ENCODE data around the gene SPPL2C.

SPPL2C gene

DNA sequence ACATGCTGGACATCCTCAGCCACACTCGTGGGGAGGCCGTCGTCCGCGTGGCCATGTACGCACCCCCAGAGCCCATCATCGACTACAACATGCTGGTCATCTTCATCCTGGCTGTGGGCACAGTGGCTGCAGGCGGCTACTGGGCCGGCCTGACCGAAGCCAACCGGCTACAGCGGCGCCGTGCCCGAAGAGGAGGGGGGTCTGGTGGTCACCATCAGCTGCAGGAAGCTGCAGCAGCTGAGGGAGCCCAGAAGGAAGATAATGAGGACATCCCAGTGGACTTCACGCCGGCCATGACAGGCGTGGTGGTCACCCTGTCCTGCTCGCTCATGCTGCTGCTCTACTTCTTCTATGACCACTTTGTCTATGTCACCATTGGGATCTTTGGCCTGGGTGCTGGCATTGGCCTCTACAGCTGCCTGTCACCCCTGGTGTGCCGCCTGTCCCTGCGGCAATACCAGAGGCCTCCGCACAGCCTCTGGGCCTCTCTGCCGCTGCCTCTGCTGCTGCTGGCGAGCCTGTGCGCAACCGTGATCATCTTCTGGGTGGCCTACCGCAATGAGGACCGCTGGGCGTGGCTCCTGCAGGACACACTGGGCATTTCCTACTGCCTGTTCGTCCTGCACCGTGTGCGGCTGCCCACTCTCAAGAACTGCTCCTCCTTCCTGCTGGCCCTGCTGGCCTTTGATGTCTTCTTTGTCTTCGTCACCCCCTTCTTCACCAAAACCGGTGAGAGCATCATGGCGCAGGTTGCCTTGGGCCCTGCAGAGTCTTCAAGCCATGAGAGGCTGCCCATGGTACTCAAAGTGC is 900 bp downstream of the SPPL2C start:
- no peaks in the 10 kb centered on the region for H3K9me3 ChIP-seq (ENCODE audit: severe bottlenecking)
- H3K36me3 ChIP-seq (ENCODE audit: low read depth): no peaks in the 10 kb centered on the region
- H3K4me1 ChIP-seq (ENCODE audit: insufficient read depth, poor library complexity, severe bottlenecking): no peaks in the 10 kb centered on the region
- TF ChIP-seq CTCF (IDR thresholded peaks at IDR 0.05; ENCODE audit: poor library complexity, severe bottlenecking): no peak
- no peak for ATAC-seq (ENCODE audit: low read depth)
- no peaks in the 10 kb centered on the region for H3K27me3 ChIP-seq (ENCODE audit: insufficient read depth, poor library complexity, severe bottlenecking)
- no peak for DNase-seq (ENCODE audit: low spot score)
- no peak overlapping the region for H3K27ac ChIP-seq (ENCODE audit: poor library complexity, severe bottlenecking)
- no peak overlapping the region for H3K4me3 ChIP-seq (ENCODE audit: severe bottlenecking)

DNA sequence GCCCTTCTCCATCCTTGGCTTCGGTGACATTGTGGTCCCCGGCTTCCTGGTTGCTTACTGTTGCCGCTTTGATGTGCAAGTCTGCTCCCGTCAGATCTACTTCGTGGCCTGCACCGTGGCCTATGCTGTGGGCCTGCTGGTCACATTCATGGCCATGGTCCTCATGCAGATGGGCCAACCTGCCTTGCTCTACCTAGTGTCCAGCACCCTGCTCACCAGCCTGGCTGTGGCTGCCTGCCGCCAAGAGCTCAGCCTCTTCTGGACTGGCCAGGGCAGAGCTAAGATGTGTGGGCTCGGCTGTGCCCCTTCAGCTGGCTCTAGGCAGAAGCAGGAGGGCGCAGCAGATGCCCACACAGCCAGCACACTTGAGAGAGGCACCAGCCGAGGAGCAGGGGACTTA is 1.5 kb downstream of the SPPL2C start:
- no peak for ATAC-seq (ENCODE audit: low read depth)
- H3K4me3 ChIP-seq (ENCODE audit: severe bottlenecking): no peak overlapping the region
- H3K4me1 ChIP-seq (ENCODE audit: insufficient read depth, poor library complexity, severe bottlenecking): no peaks in the 10 kb centered on the region
- DNase-seq (ENCODE audit: low spot score): no peak
- no peaks in the 10 kb centered on the region for H3K27me3 ChIP-seq (ENCODE audit: insufficient read depth, poor library complexity, severe bottlenecking)
- H3K9me3 ChIP-seq (ENCODE audit: severe bottlenecking): no peaks in the 10 kb centered on the region
- TF ChIP-seq CTCF (IDR thresholded peaks at IDR 0.05; ENCODE audit: poor library complexity, severe bottlenecking): no peak
- no peak overlapping the region for H3K27ac ChIP-seq (ENCODE audit: poor library complexity, severe bottlenecking)
- no peaks in the 10 kb centered on the region for H3K36me3 ChIP-seq (ENCODE audit: low read depth)

DNA sequence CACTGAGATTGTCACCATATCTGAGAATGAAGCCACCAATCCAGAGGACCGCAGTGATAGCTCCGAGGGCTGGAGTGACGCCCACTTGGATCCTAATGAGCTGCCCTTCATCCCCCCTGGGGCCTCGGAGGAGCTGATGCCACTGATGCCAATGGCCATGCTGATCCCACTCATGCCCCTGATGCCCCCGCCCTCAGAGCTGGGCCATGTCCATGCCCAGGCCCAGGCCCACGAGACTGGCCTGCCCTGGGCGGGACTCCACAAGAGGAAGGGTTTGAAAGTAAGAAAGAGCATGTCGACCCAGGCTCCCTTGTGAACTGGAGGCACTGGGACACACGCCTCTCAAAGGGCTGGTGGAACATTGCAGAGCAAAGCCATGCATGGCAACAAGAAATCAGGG is 2.0 kb downstream of the SPPL2C start:
- H3K4me1 ChIP-seq (ENCODE audit: insufficient read depth, poor library complexity, severe bottlenecking): no peaks in the 10 kb centered on the region
- H3K27me3 ChIP-seq (ENCODE audit: insufficient read depth, poor library complexity, severe bottlenecking): no peaks in the 10 kb centered on the region
- no peak for TF ChIP-seq CTCF (IDR thresholded peaks at IDR 0.05; ENCODE audit: poor library complexity, severe bottlenecking)
- H3K4me3 ChIP-seq (ENCODE audit: severe bottlenecking): no peak overlapping the region
- no peak overlapping the region for H3K27ac ChIP-seq (ENCODE audit: poor library complexity, severe bottlenecking)
- no peaks in the 10 kb centered on the region for H3K9me3 ChIP-seq (ENCODE audit: severe bottlenecking)
- no peaks in the 10 kb centered on the region for H3K36me3 ChIP-seq (ENCODE audit: low read depth)
- DNase-seq (ENCODE audit: low spot score) (peak; percentile 47), ATAC-seq (ENCODE audit: low read depth) (no peak)

GRCh38 chr17:45847101-45847500 is 2.4 kb downstream of the SPPL2C start:
- DNase-seq (ENCODE audit: low spot score) (peak; percentile 53), ATAC-seq (ENCODE audit: low read depth) (no peak)
- no peaks in the 10 kb centered on the region for H3K27me3 ChIP-seq (ENCODE audit: insufficient read depth, poor library complexity, severe bottlenecking)
- TF ChIP-seq CTCF (IDR thresholded peaks at IDR 0.05; ENCODE audit: poor library complexity, severe bottlenecking): no peak
- no peaks in the 10 kb centered on the region for H3K9me3 ChIP-seq (ENCODE audit: severe bottlenecking)
- no peak overlapping the region for H3K4me3 ChIP-seq (ENCODE audit: severe bottlenecking)
- H3K4me1 ChIP-seq (ENCODE audit: insufficient read depth, poor library complexity, severe bottlenecking): no peaks in the 10 kb centered on the region
- H3K36me3 ChIP-seq (ENCODE audit: low read depth): no peaks in the 10 kb centered on the region
- H3K27ac ChIP-seq (ENCODE audit: poor library complexity, severe bottlenecking): no peak overlapping the region

GRCh38 chr17:45847747-45848146 is 3.1 kb downstream of the SPPL2C start:
- Histone ChIP-seq H3K27ac (ENCODE audit: poor library complexity, severe bottlenecking) (no peak overlapping the region), H3K4me1 (ENCODE audit: insufficient read depth, poor library complexity, severe bottlenecking) (no peaks in the 10 kb centered on the region), H3K9me3 (ENCODE audit: severe bottlenecking) (no peaks in the 10 kb centered on the region), H3K27me3 (ENCODE audit: insufficient read depth, poor library complexity, severe bottlenecking) (no peaks in the 10 kb centered on the region), H3K4me3 (ENCODE audit: severe bottlenecking) (no peak overlapping the region), H3K36me3 (ENCODE audit: low read depth) (no peaks in the 10 kb centered on the region)
- ATAC-seq (ENCODE audit: low read depth): no peak
- no peak for DNase-seq (ENCODE audit: low spot score)
- no peak for TF ChIP-seq CTCF (IDR thresholded peaks at IDR 0.05; ENCODE audit: poor library complexity, severe bottlenecking)
